ENCODE data around the gene HNRNPA3. TPM values are rescaled to one million over a fixed set of nuclear protein-coding genes. Genes with fewer than 3 reads are reported as not detected.

Gene HNRNPA3
- total RNA-seq, 1 experiment from 2014 or later = 406 TPM

DNA sequence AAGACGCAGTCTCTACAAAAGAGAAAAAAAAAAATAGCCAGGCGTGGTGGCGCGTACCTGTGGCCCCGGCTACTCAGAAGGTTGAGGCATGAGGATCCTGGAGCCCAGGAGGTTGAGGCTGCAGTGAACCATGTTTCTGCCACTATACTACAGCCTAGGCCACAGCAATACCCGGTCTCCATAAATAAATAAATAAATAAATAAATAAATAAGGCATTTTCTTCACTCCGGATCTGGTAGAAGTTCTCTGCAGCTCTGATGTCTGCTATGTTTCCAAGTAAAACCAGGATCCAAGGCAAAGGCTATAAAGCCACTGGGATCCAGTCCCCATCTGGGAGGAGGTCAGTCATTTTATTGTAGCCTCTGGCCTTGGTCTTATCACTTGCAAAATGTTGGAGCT lies 36.4 kb downstream of the HNRNPA3 start (continued):
- TF ChIP-seq, protein P1, sequence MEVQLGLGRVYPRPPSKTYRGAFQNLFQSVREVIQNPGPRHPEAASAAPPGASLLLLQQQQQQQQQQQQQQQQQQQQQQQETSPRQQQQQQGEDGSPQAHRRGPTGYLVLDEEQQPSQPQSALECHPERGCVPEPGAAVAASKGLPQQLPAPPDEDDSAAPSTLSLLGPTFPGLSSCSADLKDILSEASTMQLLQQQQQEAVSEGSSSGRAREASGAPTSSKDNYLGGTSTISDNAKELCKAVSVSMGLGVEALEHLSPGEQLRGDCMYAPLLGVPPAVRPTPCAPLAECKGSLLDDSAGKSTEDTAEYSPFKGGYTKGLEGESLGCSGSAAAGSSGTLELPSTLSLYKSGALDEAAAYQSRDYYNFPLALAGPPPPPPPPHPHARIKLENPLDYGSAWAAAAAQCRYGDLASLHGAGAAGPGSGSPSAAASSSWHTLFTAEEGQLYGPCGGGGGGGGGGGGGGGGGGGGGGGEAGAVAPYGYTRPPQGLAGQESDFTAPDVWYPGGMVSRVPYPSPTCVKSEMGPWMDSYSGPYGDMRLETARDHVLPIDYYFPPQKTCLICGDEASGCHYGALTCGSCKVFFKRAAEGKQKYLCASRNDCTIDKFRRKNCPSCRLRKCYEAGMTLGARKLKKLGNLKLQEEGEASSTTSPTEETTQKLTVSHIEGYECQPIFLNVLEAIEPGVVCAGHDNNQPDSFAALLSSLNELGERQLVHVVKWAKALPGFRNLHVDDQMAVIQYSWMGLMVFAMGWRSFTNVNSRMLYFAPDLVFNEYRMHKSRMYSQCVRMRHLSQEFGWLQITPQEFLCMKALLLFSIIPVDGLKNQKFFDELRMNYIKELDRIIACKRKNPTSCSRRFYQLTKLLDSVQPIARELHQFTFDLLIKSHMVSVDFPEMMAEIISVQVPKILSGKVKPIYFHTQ (CRISPR knock-in tag; IDR thresholded peaks at IDR 0.05) = no peak
- no peak for TF ChIP-seq KAT7 (CRISPR knock-in tag; IDR thresholded peaks at IDR 0.05; ENCODE audit: borderline replicate concordance)
- TF ChIP-seq, protein P2, sequence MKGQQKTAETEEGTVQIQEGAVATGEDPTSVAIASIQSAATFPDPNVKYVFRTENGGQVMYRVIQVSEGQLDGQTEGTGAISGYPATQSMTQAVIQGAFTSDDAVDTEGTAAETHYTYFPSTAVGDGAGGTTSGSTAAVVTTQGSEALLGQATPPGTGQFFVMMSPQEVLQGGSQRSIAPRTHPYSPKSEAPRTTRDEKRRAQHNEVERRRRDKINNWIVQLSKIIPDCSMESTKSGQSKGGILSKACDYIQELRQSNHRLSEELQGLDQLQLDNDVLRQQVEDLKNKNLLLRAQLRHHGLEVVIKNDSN (CRISPR knock-in tag; IDR thresholded peaks at IDR 0.05) = no peak
- no peak for TF ChIP-seq GRHL2 (CRISPR knock-in tag; IDR thresholded peaks at IDR 0.05; ENCODE audit: insufficient replicate concordance, severe bottlenecking)
- TF ChIP-seq NR2C2 (CRISPR knock-in tag; IDR thresholded peaks at IDR 0.05) = no peak
- TF ChIP-seq, protein P3, sequence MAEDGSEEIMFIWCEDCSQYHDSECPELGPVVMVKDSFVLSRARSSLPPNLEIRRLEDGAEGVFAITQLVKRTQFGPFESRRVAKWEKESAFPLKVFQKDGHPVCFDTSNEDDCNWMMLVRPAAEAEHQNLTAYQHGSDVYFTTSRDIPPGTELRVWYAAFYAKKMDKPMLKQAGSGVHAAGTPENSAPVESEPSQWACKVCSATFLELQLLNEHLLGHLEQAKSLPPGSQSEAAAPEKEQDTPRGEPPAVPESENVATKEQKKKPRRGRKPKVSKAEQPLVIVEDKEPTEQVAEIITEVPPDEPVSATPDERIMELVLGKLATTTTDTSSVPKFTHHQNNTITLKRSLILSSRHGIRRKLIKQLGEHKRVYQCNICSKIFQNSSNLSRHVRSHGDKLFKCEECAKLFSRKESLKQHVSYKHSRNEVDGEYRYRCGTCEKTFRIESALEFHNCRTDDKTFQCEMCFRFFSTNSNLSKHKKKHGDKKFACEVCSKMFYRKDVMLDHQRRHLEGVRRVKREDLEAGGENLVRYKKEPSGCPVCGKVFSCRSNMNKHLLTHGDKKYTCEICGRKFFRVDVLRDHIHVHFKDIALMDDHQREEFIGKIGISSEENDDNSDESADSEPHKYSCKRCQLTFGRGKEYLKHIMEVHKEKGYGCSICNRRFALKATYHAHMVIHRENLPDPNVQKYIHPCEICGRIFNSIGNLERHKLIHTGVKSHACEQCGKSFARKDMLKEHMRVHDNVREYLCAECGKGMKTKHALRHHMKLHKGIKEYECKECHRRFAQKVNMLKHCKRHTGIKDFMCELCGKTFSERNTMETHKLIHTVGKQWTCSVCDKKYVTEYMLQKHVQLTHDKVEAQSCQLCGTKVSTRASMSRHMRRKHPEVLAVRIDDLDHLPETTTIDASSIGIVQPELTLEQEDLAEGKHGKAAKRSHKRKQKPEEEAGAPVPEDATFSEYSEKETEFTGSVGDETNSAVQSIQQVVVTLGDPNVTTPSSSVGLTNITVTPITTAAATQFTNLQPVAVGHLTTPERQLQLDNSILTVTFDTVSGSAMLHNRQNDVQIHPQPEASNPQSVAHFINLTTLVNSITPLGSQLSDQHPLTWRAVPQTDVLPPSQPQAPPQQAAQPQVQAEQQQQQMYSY (CRISPR knock-in tag; IDR thresholded peaks at IDR 0.05) = no peak
- TF ChIP-seq, protein P4, sequence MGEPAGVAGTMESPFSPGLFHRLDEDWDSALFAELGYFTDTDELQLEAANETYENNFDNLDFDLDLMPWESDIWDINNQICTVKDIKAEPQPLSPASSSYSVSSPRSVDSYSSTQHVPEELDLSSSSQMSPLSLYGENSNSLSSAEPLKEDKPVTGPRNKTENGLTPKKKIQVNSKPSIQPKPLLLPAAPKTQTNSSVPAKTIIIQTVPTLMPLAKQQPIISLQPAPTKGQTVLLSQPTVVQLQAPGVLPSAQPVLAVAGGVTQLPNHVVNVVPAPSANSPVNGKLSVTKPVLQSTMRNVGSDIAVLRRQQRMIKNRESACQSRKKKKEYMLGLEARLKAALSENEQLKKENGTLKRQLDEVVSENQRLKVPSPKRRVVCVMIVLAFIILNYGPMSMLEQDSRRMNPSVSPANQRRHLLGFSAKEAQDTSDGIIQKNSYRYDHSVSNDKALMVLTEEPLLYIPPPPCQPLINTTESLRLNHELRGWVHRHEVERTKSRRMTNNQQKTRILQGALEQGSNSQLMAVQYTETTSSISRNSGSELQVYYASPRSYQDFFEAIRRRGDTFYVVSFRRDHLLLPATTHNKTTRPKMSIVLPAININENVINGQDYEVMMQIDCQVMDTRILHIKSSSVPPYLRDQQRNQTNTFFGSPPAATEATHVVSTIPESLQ (CRISPR knock-in tag; IDR thresholded peaks at IDR 0.05) = no peak
- no peak for TF ChIP-seq NR1H2 (CRISPR knock-in tag; IDR thresholded peaks at IDR 0.05)
- TF ChIP-seq, protein P5, sequence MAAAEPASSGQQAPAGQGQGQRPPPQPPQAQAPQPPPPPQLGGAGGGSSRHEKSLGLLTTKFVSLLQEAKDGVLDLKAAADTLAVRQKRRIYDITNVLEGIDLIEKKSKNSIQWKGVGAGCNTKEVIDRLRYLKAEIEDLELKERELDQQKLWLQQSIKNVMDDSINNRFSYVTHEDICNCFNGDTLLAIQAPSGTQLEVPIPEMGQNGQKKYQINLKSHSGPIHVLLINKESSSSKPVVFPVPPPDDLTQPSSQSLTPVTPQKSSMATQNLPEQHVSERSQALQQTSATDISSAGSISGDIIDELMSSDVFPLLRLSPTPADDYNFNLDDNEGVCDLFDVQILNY (CRISPR knock-in tag; IDR thresholded peaks at IDR 0.05) = no peak
- no peak for TF ChIP-seq MYBL2 (CRISPR knock-in tag; IDR thresholded peaks at IDR 0.05)

DNA sequence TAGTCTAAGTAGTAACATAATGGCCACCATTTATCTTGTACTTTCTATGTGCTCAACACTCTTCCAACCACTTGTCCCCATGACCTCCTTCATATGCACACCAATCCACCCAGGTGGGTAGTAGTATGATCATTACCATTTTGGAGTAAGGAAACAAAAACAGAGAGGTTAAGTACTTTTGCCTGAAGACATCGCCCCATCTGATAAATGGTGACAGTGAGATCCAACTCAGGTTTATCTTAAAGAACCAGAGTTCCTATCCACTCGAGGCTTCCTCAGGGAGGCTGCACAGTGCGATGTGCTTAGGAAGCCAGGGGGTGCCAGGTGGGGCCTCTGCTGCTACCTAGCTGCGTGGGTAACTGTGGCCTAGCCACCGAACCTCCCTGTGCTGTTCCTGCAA lies 37.9 kb downstream of the HNRNPA3 start:
- no peaks in the 10 kb centered on the region for H3K36me3 Mint-ChIP-seq
- no peak overlapping the region; the same call in 1 of the 2 replicates for H3K27ac Mint-ChIP-seq
- H3K9me3 Mint-ChIP-seq = no peaks in the 10 kb centered on the region
- H3K4me1 Mint-ChIP-seq = peaks cover 48% of the 10 kb centered on the region
- DNase-seq (ENCODE audit: low spot score) (no peak), ATAC-seq (no peak)
- ChIA-PET POLR2A (interaction anchor here (0.6 kb wide), 1 partner anchor 1076 kb away, joined by 3 read pairs; no protein-coding TSS in a partner anchor), CTCF (interaction anchor here (0.6 kb wide), 1 partner anchor 85 kb away, joined by 3 read pairs; no protein-coding TSS in a partner anchor)
- H3K27me3 Mint-ChIP-seq (ENCODE audit: low read depth) = no peaks in the 10 kb centered on the region
- no peak overlapping the region for H3K4me3 Mint-ChIP-seq
- no peak for TF ChIP-seq CREB1 (CRISPR knock-in tag; IDR thresholded peaks at IDR 0.05)
- TF ChIP-seq NFE2L1 (CRISPR knock-in tag; IDR thresholded peaks at IDR 0.05) = no peak
- no peak for TF ChIP-seq SMAD3 (CRISPR knock-in tag; IDR thresholded peaks at IDR 0.05; ENCODE audit: borderline replicate concordance)
- TF ChIP-seq, protein P6, sequence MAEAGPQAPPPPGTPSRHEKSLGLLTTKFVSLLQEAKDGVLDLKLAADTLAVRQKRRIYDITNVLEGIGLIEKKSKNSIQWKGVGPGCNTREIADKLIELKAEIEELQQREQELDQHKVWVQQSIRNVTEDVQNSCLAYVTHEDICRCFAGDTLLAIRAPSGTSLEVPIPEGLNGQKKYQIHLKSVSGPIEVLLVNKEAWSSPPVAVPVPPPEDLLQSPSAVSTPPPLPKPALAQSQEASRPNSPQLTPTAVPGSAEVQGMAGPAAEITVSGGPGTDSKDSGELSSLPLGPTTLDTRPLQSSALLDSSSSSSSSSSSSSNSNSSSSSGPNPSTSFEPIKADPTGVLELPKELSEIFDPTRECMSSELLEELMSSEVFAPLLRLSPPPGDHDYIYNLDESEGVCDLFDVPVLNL (CRISPR knock-in tag; IDR thresholded peaks at IDR 0.05; ENCODE audit: borderline replicate concordance, low read depth) = no peak
- TF ChIP-seq, protein P7, sequence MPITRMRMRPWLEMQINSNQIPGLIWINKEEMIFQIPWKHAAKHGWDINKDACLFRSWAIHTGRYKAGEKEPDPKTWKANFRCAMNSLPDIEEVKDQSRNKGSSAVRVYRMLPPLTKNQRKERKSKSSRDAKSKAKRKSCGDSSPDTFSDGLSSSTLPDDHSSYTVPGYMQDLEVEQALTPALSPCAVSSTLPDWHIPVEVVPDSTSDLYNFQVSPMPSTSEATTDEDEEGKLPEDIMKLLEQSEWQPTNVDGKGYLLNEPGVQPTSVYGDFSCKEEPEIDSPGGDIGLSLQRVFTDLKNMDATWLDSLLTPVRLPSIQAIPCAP (CRISPR knock-in tag; IDR thresholded peaks at IDR 0.05) = no peak
- TF ChIP-seq HMGA2 (CRISPR knock-in tag; IDR thresholded peaks at IDR 0.05) = no peak
- TF ChIP-seq TEAD4 (CRISPR knock-in tag; IDR thresholded peaks at IDR 0.05) = no peak
- no peak for TF ChIP-seq PRRX2 (CRISPR knock-in tag; IDR thresholded peaks at IDR 0.05)
- TF ChIP-seq ZNF121 (CRISPR knock-in tag; IDR thresholded peaks at IDR 0.05) = no peak
- TF ChIP-seq, protein P8, sequence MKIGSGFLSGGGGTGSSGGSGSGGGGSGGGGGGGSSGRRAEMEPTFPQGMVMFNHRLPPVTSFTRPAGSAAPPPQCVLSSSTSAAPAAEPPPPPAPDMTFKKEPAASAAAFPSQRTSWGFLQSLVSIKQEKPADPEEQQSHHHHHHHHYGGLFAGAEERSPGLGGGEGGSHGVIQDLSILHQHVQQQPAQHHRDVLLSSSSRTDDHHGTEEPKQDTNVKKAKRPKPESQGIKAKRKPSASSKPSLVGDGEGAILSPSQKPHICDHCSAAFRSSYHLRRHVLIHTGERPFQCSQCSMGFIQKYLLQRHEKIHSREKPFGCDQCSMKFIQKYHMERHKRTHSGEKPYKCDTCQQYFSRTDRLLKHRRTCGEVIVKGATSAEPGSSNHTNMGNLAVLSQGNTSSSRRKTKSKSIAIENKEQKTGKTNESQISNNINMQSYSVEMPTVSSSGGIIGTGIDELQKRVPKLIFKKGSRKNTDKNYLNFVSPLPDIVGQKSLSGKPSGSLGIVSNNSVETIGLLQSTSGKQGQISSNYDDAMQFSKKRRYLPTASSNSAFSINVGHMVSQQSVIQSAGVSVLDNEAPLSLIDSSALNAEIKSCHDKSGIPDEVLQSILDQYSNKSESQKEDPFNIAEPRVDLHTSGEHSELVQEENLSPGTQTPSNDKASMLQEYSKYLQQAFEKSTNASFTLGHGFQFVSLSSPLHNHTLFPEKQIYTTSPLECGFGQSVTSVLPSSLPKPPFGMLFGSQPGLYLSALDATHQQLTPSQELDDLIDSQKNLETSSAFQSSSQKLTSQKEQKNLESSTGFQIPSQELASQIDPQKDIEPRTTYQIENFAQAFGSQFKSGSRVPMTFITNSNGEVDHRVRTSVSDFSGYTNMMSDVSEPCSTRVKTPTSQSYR (CRISPR knock-in tag; IDR thresholded peaks at IDR 0.05) = no peak
- TF ChIP-seq TCF7 (CRISPR knock-in tag; IDR thresholded peaks at IDR 0.05; ENCODE audit: low read depth) = no peak

All from WTC11 (cell line).